Sigmoid colon (tissue), 7 donors: ENCODE measurements around the gene KPNA6. TPM values are rescaled to one million over a fixed set of nuclear protein-coding genes. Genes with fewer than 3 reads are reported as not detected.
"Not testable (repeated sequence)": the region's sequence is repeated elsewhere in the genome, so short reads cannot be mapped to it uniquely, and the experiment has no call there.

Experiments used
- DNase-seq: peaks from one replicate; pipeline ENCODE4 v3.0.0-alpha.2; 2019
- H3K27ac ChIP-seq, 4 donors: fragments of 200-600 bp; sonication (generic); one replicate each; pipeline ENCODE4 v1.5.1; 2016 to 2019; ENCODE audit warnings: mild to moderate bottlenecking in 1 of 4
- H3K27me3 ChIP-seq, 3 donors: fragments of 200-600 bp; sonication (generic); one replicate each; pipeline ENCODE4 v1.5.1; 2019; ENCODE audit warnings: mild to moderate bottlenecking in 1 of 3
- H3K36me3 ChIP-seq, 4 donors: fragments of 200-600 bp; sonication (generic); one replicate each; pipeline ENCODE4 v1.5.1; 2016 to 2019
- H3K4me1 ChIP-seq, 4 donors: fragments of 200-600 bp; sonication (generic); one replicate each; pipeline ENCODE4 v1.5.1; 2017 to 2019
- H3K4me3 ChIP-seq, 4 donors: fragments of 200-600 bp; sonication (generic); one replicate each; pipeline ENCODE4 v1.5.1; 2017 to 2019; ENCODE audit warnings: mild to moderate bottlenecking in 2 of 4, moderate library complexity in 1 of 4
- H3K9me3 ChIP-seq, 4 donors: fragments of 200-600 bp in 3 of 4; sonication (generic) in 3 of 4; one replicate each; pipeline versions ENCODE4 v1.5.1 to v1.6.1; 2013 to 2019
- CTCF ChIP-seq, 4 experiments: fragments of 450-650 bp in 3 of 4; fragments of 200-600 bp in 1 of 4; IDR thresholded peaks; one replicate each; pipeline ENCODE4 v1.5.1; 2016 to 2019; ENCODE audit warnings: antibody characterized with exemption in 4 of 4, mild to moderate bottlenecking in 3 of 4, moderate library complexity in 2 of 4
- EP300 ChIP-seq, 4 donors: sonication (generic); formaldehyde crosslinking; IDR thresholded peaks; one replicate each; pipeline ENCODE4 v1.6.1; 2017; ENCODE audit warnings: antibody characterized with exemption in 4 of 4
- POLR2A ChIP-seq, 2 donors: fragments of 450-650 bp; IDR thresholded peaks; one replicate each; pipeline ENCODE4 v1.6.1; 2016; ENCODE audit warnings: antibody characterized with exemption in 2 of 2, mild to moderate bottlenecking in 2 of 2, moderate library complexity in 2 of 2
- POLR2AphosphoS5 ChIP-seq, 4 donors: sonication (generic); formaldehyde crosslinking; IDR thresholded peaks; one replicate each; pipeline ENCODE4 v1.6.1; 2017; ENCODE audit warnings: antibody characterized with exemption in 4 of 4
- WGBS, 2 donors: extraction: QIAGEN DNeasy Blood & Tissue Kit; methylation state at CpG; one replicate each; pipeline ENCODE4 v1.1.7; 2013; 5-methylcytosine and 5-hydroxymethylcytosine counted together
- intact Hi-C: fragments of 100-400 bp; cut with DNase I; formaldehyde crosslinking; loops from one replicate; pipeline ENCODE4 v1.15.1; 2023
- polyA plus RNA-seq, 3 donors: library from polyadenylated mRNA; stranded (reverse); fragments of 200-250 nt; gene quantifications; one replicate each; pipeline ENCODE4 v1.2.3, GENCODE V29; 2013
- total RNA-seq, 4 donors: library from RNA; depleted of rRNA; stranded (reverse); fragments of >200 nt; gene quantifications; one replicate each; pipeline ENCODE4 v1.1.0, GENCODE V29; 2016
- donor health status: healthy with polysubstance abuse.
- donor health status: Bipolar disorder and iron deficiency.
- donor health status: healthy.

The KPNA6 gene
- total and polyA plus RNA-seq, 7 donors: 6.0 to 47.0 (median 33.4) TPM

GRCh38 chr1:32073299-32074229 is 34.3 kb upstream of the KPNA6 start:
- Histone ChIP-seq H3K4me3 (peak overlapping the region; percentile 71 to 89 (median 77)), H3K9me3 (no peaks in the 10 kb centered on the region), H3K27me3 (no peaks in the 10 kb centered on the region), H3K36me3 (peaks cover 8 to 38% (median 18%) of the 10 kb centered on the region in 4 donors), H3K27ac (peak overlapping the region; percentile 90 to 97 (median 94)), H3K4me1 (peaks cover 0 to 22% (median 13%) of the 10 kb centered on the region in 4 donors)
- TF ChIP-seq POLR2AphosphoS5 (IDR thresholded peaks at IDR 0.05) (no peak), EP300 (IDR thresholded peaks at IDR 0.05) (no peak), POLR2A (IDR thresholded peaks at IDR 0.05) (no peak), CTCF (IDR thresholded peaks at IDR 0.05) (no peak)
- no peak for DNase-seq
- 28 to 37% methylated on average over 28 of the region's 28 CpGs for WGBS, 2 donors
- intact Hi-C loops: loop anchor here (2.0 kb wide), 2 partner anchors 35 to 59 kb away; partner anchors contain the start of gene KPNA6

- peaks cover 8 to 49% (median 18%) of the 10 kb centered on the region in 4 donors for H3K36me3 ChIP-seq
- no peaks in the 10 kb centered on the region for H3K27me3 ChIP-seq
- peaks cover 0 to 22% (median 13%) of the 10 kb centered on the region in 4 donors for H3K4me1 ChIP-seq
- H3K27ac ChIP-seq: no peak overlapping the region
- 95 to 96% methylated on average over 9 of the region's 9 CpGs for WGBS, 2 donors
- H3K9me3 ChIP-seq: no peaks in the 10 kb centered on the region
- TF ChIP-seq EP300 (IDR thresholded peaks at IDR 0.05) (no peak), POLR2AphosphoS5 (IDR thresholded peaks at IDR 0.05) (no peak), POLR2A (IDR thresholded peaks at IDR 0.05) (no peak), CTCF (IDR thresholded peaks at IDR 0.05) (no peak)
- intact Hi-C loops: no loop called here
- no peak for DNase-seq
- no peak overlapping the region for H3K4me3 ChIP-seq
These were observed 33.0 kb upstream of the KPNA6 start for GRCh38 chr1:32074841-32075240.

- H3K27me3 ChIP-seq: no peaks in the 10 kb centered on the region
- TF ChIP-seq POLR2A (IDR thresholded peaks at IDR 0.05) (no peak), EP300 (IDR thresholded peaks at IDR 0.05) (no peak), CTCF (IDR thresholded peaks at IDR 0.05) (no peak), POLR2AphosphoS5 (IDR thresholded peaks at IDR 0.05) (no peak)
- H3K36me3 ChIP-seq: peaks cover 8 to 65% (median 20%) of the 10 kb centered on the region in 4 donors
- intact Hi-C loops: no loop called here
- H3K4me3 ChIP-seq: no peak overlapping the region
- H3K9me3 ChIP-seq: no peaks in the 10 kb centered on the region
- H3K4me1 ChIP-seq: peaks cover 0 to 12% (median 8%) of the 10 kb centered on the region in 4 donors
- no peak for DNase-seq
- no peak overlapping the region for H3K27ac ChIP-seq
- 83 to 91% methylated on average over 3 of the region's 3 CpGs for WGBS, 2 donors
These were observed 30.4 kb upstream of the KPNA6 start for GRCh38 chr1:32077451-32077850.

GRCh38 chr1:32082022-32082421 is 25.8 kb upstream of the KPNA6 start:
- peaks cover 4 to 68% (median 14%) of the 10 kb centered on the region in 4 donors for H3K36me3 ChIP-seq
- no peak for TF ChIP-seq CTCF (IDR thresholded peaks at IDR 0.05)
- no peak for TF ChIP-seq POLR2AphosphoS5 (IDR thresholded peaks at IDR 0.05)
- TF ChIP-seq EP300 (IDR thresholded peaks at IDR 0.05): no peak
- TF ChIP-seq POLR2A (IDR thresholded peaks at IDR 0.05): no peak

GRCh38 chr1:32086381-32086780 is 21.5 kb upstream of the KPNA6 start:
- WGBS, 2 donors: 96 to 99% methylated on average over 2 of the region's 2 CpGs
- H3K4me1 ChIP-seq, intact Hi-C loops, H3K9me3 ChIP-seq, H3K4me3 ChIP-seq, H3K27ac ChIP-seq, H3K27me3 ChIP-seq, DNase-seq: not testable (repeated sequence)
- H3K36me3 ChIP-seq: peaks cover 0 to 42% (median 3%) of the 10 kb centered on the region in 4 donors

More at GRCh38 chr1:32082022-32082421, 25.8 kb upstream of the KPNA6 start:
- intact Hi-C loops: no loop called here
- Histone ChIP-seq H3K27me3 (no peaks in the 10 kb centered on the region), H3K4me1 (no peaks in the 10 kb centered on the region), H3K9me3 (no peaks in the 10 kb centered on the region), H3K4me3 (no peak overlapping the region), H3K27ac (no peak overlapping the region)
- WGBS, 2 donors: 46 to 79% methylated on average over 1 of the region's 1 CpG
- no peak for DNase-seq
